GM19328 (cell line): ENCODE results near the gene OCRL.

ENCODE experiments used
- ATAC-seq: cut with Tn5 transposase; IDR thresholded peaks from one replicate; pipeline ENCODE4 v1.9.1; 2021; ENCODE audit warnings: mild to moderate bottlenecking, moderate library complexity; ENCODE audit not compliant: unreplicated experiment

Gene OCRL

DNA sequence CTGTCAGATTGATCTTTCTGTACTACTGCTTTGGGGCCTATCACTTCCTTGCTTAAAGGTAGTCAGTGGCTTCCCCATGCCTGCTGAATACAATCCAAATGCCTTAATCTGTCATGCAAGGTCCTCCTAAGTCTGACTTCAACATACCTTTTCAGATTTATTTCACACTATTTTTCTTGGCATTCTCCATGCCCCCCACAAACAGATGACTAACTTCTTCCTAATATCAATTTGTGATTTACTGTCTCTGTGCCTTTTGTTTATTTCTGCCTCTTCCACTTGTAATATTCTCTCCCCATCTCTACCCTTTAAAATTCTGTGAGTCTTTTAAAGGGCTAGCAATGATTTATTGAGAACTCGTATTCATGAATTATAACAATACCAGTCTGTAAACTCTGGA, 41.8 kb downstream of the OCRL start:
- no peak for ATAC-seq

DNA sequence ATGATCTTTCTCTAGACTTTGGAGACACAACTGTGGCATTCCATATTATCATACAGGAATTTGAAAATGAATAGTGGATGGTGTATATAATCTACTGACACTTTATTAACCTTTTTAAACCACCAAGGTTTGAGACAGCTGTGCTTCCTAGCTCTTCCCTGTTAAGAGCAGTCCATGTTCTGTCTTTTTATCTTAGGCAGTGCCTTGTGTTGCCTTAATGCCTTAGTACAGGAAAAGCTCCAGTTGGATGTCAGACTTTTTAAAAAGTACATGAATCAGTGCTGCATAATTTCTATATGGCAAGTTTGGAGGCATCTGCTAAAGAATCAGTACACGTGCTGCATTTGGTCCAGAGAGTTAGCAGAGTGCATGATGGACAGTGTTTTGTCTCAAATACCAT, 45.1 kb downstream of the OCRL start:
- no peak for ATAC-seq

DNA sequence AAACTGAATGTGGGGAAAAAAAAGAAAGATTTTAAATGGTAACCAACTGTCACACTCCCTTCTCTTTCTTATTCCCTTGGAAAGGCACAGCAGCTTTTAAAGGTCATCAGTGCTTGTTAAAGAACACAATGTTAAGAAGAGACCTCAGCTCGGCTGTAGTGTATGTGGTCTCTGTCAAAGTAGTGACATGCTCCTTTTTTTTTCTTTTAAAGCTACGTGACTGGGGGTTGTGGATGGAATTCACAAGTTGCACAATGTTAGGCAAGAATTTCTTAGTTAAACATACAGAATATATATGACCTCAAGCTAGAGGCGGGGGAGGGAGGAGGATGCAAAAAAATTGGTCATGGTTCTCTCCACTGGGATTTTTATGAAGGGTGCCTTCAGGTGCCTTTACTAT, 45.6 kb downstream of the OCRL start:
- ATAC-seq, result no peak

DNA sequence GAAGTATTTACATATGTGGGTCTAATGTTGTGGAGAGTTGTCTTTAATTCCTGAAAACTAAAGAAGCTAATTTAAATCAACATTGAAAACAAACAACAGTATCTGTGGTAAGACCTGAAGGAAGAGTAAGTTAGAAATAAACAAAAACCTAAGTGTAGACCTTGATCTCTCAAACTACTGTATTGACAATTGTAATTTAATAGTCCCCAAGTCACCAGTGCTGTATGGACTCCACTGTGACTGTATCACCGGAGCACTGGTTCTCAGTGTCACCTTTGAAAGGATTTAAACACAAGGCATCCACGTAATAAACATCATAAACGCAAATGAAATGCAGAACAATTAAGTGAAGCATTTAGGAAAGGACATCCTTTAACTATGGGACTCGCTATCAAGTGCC, 46.4 kb downstream of the OCRL start:
- ATAC-seq, result no peak

DNA sequence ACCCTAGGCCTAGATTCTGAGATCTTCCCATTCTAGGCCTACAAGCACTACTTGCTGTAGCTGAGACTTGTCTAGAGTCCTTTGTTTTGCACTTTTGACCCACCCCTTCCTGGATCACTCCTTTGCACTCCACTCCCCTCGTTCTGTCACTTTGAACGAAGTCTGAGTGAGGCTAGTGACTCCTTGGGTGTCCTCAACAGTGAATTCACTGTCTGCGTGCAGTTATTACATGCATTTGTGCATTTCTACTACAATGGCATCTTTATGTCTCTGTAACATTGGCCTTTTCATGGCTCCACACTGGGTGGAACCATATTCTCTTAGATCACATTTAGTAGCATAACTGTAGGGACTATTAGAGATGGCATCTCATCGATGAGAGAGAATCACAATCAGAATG, 50.5 kb downstream of the OCRL start:
- no peak for ATAC-seq

DNA sequence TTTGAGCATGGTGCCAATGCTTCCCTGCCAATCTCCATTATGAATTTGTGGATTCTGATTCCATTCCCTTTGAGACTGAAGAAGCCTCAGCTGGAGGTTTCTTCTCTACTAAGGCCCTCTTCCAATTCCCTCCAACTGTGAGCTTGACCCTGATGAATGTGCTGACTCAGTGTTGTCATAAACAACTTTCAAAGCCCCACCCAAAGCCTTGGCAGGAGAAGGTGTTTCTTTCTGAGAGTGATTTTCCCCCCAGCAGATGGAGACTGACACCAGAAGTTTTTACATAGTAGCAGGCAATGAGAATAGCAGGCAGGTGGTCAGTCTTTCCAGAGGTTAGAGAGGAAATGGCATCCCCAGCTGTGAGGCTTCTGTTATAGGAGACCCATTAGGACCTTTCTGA, 53.1 kb downstream of the OCRL start:
- ATAC-seq, result no peak

DNA sequence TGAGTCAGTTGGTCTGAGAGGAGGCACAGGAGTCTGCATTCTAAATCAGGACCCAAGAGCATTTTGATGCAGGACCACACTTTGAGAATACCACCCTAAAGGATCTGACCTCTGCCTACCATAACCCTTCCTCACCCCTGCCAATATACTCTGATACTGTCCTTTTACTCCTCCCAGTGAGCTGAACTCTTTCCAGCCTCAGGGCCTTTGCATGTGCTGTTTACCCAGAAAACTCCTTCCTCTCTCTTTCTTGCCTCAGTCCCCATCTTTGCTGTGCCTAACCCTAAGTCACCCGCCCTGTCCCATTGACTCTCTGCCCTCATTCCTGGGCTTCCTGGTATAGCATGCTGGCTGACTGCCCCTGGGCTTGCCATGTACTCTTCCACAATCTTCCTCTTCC, 54.7 kb downstream of the OCRL start:
- ATAC-seq, result no peak

DNA sequence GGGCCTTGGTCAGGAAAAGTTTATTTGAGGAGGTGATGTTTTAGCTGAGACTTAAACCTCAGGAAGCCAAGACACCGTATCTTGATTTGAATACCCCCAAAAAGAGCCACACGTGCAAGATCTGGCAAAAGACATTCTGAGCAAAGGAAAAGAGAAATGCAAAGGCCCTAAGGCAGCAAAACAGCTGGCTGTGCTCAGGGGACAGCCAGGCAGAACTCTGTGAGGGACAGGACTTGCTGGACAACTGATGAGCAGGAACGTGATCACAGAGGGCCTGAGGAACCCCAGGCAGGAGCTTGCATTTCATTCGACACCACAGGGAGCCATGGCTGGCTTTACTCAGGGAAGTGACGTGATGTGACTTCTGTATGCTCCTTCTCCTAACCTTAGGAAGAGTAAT, 56.0 kb downstream of the OCRL start:
- ATAC-seq, result no peak

DNA sequence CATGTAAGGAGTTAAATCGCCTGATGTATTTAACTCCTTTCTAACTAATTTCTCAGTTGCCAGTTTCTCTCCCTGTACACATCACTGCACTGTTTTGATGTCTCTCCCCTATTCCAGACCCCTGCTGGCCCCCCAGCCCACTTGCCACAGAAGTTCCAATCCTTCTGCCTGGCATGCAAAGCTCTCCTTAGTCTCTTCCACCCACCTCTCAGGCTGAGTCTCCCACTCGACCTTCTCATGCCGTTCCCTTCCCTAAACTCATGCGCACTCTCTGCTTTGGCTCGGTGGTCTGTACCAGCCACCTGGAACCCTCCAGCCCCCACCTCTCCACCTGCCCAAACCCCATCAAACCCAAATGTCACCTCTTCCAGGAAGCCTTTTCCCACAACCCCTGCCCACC, 57.8 kb downstream of the OCRL start:
- no peak for ATAC-seq

DNA sequence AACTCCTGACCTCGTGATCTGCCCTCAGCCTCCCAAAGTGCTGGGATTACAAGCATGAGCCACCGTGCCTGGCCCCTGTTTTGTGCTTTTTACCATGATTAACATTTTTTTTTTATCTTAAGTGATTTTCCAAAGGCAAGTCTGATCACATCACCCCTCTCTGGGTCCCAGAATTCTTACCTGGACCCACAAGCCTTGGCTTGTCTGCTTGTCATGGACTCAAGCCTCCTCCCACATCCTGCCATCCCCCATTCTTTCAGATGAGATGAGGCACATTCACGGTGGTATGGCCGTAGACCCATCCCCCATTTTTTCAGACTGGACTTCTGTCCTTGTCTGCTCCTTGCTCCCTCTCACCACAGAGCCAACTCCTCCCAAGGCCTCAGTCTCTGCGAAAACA, 59.4 kb downstream of the OCRL start:
- no peak for ATAC-seq

DNA sequence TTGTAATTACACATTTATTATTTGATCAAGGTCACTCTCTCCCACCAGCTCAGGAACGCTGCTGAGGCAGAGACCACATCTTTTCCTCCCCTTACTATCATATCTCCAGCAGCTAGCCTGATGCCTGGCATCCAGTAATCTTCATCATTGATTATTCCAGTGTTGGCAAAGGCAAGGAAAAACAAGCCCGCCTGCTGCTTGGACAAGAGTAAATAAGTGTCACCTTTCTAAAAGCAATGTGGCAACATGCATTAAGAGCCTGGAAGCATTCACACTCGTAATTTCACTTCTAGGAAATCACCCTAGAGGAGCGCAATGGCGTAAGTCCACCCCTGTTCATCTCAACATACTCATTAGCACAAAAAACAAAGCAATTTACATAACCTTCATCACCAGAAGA, 59.9 kb downstream of the OCRL start:
- no peak for ATAC-seq

DNA sequence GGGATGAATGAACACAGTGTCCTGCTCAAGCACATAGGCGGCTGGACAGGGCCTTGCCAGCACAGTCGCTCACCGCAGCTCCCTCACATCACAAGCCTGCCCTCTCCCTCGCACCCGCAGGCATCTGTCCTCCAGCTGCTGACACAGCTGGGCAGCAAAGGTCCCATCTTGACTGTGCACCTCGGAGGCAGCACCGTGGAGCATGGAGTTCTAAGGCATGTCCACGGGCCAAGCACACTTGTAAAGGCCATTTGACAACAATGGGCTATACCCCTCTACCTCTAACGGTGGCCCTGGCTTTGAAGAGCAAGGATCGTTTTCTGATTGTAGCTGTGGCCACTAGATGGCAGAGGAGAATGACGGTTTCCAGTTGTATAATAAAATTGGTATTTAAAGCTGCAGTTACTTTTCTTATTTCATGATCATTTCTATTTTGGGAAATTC, 60.9 kb downstream of the OCRL start:
- peak; percentile 46 for ATAC-seq

DNA sequence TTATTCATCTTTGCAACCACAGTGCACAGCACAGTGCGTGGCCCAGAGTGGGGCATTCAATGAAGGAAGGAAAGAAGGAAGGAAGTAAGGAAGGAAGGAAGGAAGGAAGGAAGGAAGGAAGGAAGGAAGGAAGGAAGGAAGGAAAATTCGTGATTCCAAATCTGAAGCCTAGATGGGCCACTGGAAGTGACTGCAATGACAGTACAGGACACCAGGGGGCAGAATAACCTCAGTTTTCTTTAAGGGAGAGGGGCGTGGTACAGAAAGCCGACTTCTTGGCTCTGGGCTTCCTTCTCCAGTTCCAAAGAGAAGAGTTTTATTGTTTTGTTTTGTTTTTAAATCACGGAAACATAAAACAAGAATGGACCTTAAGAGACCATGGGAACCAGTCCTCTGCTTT, 66.9 kb downstream of the OCRL start:
- ATAC-seq, result no peak

DNA sequence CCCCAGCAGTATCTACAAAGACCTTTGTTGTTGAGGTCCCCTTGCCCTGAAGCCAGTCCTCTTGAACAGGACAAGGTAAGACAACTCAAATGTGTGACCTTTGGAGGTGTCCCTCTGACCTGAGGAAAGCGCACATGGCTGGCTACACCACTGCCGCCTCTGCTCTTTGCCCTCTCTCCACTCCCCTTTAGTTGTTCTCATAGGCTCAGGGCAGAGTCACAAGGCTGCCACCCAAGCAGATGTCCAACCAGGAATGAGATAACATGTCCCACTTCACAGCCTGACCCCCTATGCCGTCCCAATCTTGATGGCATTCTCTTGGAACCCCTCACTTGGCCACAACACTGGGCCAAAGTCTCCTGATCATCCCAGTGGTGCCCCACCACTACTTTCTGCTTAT, 68.4 kb downstream of the OCRL start:
- no peak for ATAC-seq

DNA sequence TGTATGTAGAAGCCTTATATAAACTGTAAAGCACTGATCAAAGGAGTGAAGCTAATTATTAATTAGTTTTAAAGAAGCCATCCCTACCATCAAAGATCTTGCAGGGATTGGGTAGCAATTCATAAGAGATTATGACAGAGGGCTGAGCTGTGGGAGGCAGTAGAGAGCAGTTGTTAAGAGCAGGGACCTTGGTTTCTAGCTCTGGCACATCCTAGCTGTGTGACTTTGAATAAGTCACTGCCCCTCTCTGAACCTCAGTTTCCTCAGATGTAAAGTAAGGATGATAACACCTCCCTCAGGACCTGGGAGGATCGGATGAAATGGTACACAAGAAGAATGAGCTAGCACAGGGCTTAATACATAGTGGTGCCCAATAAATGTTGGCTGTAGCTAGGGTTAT, 69.3 kb downstream of the OCRL start:
- ATAC-seq, result no peak

DNA sequence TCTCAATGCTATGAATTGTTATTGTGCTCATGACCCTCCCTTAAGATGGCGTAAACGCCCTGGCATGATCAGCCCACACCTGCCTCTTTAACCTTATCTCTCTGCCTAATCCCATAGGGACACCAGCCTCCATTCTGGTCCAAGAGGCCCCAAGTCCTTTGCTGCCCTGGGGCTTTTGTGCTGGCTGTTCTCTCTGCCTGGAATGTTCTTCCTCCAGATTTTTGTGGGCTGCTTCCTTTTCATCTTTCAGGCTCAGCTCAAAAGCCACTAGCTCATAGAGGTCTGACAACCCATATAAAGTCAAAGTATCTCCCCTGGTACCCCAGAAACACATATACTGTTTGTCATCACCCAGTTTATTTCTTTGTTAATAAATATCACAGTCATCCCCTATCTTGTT, 72.3 kb downstream of the OCRL start:
- no peak for ATAC-seq

DNA sequence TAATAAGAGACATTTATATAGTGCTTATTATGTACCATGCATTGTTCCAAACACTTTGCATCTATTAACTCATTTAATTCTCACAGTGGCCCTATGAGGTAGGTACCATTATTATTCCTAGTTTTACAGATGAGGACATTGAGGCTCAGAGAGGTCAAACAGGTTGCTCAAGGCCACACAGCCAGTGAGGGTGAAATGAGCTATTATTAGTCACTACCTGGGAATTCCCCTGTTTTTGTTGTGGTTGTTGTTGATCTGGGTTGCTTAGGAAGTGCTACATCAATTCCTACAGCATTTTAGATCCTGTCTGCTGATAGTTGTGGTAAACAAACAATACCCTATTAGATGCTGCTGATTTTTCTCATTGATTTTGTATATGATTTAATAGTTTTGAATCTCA, 73.5 kb downstream of the OCRL start:
- no peak for ATAC-seq

DNA sequence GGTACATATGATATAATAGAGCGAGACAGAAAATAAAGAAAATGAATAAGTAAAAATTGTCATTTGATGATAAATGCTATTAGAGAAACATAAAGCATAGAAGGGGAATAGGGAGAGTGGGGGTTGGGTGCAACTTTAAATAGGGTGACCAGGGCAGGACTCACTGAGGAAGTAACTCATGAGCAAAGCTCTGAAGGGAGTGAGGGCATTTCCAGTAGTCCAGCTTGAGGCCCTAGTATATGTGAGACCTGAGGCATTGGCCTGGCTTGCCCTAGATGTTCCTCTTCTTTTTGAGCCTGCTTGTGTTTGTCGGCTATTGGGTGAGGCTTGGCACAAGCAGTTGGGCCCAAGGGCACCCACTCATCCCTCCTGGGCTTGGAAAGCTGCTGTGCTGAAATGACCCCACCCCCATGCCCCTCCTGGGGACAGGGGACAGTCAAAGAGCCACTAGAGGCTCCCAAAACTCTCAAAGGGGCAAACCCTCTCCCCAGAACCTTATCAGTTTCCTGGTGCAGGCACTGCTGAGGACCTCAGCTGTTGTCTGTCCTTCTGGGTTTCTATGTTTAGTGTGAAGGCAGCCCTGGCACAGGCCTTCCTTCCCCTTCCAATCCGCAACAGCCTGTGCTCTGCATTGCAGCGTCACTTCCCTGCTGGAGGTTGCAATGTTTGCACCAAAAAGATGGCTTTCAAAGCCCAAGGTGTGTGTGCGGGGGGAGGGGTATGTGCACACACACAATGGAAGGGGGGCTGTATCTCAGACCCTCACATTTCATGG, 74.6 kb downstream of the OCRL start:
- ATAC-seq, result no peak

DNA sequence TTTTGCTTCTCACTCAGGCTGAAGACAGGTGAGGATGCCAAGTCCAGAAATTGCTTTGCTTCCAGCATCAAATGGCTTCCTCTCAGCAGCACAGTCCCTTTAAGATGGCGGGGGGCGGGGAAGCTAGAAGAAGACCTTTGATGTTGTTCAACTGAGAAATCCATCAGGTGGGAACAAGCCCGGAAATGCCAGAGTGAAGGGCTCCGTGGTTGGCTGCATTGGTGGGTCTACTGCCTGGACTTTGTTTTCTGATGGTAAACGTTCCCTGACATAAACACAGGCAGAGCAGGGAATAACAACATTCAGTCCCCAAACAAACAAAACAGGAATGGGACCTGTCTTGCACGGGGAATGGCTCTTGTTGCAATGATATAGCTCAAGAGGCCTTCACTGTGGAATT, 77.4 kb downstream of the OCRL start:
- ATAC-seq, result no peak

DNA sequence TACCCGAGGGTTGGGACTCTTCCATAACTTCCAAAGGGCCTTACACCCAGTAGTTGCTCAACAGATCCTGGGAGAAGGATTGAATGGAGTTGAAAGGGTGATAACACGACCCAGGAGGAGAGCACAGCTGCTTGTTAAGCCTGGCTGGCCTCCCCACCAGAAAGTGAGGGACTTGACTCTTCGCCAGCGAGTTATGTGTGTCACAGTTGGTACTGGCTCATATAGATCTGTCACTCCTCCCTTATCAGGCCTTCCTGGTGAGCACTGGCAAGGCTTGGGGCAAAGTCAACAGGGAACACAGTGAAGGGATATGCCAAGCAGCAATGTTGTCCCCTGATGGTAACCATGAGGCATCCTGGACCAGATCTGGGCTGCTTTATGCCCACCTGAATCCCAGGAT, 78.9 kb downstream of the OCRL start:
- no peak for ATAC-seq

DNA sequence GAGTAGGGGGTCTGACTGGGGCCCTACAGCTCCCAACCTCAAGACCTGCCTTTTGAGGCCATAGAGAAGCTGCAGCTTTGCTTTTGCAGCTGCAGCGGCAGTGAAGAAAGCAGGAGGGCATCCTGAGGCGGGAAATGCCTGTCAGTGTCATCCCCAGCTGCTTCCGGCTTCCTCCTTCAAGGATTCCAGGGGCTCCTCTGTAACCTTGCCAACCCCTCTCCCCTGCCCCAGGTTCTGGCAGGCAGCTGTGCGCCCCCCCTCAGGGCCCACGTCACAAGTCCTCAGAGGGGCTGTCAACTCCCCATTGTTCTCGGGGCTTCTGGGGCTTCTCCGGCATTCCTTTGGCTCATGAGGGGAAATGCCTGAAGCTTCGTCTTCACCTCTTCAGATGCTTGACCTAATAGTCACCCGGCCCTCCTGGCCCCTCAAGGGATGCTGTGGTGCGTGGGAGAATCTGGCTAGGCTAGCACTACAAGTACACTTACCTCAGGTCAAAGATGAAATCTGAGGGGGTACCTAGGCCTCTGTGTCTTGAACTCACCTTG, 82.8 kb downstream of the OCRL start:
- ATAC-seq, result no peak

DNA sequence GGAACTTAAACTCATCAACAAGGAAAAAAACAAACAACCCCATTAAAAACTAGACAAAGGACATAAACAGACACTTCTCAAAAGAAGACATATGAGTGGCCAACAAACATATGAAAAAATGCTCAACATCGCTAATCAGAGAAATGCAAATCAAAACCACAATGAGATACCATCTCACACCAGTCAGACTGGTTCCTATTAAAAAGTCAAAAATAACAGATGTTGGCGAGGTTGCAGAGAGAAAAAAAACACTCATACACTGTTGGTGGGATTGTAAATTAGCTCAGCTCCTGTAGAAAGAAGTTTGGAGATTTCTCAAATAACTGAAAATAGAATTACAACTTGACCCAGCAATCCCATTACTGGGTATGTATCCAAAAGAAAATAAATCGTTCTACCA, 86.0 kb downstream of the OCRL start:
- ATAC-seq, result no peak

DNA sequence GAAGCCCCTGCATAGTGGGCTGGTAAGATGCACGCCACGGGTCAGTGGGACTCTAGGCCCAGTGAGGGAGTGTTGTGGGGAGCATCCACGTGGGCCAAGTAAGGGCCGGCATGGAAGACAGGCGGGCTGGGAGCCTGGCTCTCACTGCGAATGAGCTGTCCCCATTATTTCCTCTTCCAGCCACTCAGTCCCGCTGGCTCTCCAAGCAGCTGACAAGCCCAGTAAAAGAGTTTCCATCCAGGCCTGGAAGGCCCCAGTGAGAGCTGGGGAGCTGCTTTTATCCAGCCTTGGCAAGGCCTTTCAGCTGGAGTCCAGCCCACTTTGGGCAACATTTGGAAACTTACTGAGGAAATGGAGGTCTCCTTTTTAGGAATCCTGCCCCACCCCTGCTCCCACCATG, 89.8 kb downstream of the OCRL start:
- ATAC-seq, result no peak
